HG03097 (cell line): ENCODE data around the gene HAL.

Experiments used
- ATAC-seq: cut with Tn5 transposase; IDR thresholded peaks from one replicate; pipeline ENCODE4 v1.9.1; 2021; ENCODE audit not compliant: unreplicated experiment, low FRiP score

Gene HAL

GRCh38 chr12:96014943-96015599 is 18.9 kb upstream of the HAL start:
- ATAC-seq, result no peak

GRCh38 chr12:96007729-96008128 is 11.6 kb upstream of the HAL start:
- ATAC-seq, result no peak

GRCh38 chr12:96006727-96007126 is 10.6 kb upstream of the HAL start:
- ATAC-seq, result no peak

- ATAC-seq, result no peak
Observed at GRCh38 chr12:96000858-96001257, 4.7 kb upstream of the HAL start.

- ATAC-seq, result no peak
Observed at GRCh38 chr12:95999484-95999883, 3.3 kb upstream of the HAL start.

- peak; percentile 86 for ATAC-seq
Observed at GRCh38 chr12:95998611-95999286, 2.6 kb upstream of the HAL start.

- ATAC-seq, result no peak
Observed at GRCh38 chr12:95997911-95998510, 1.9 kb upstream of the HAL start.

GRCh38 chr12:95997276-95997675 is 1.1 kb upstream of the HAL start:
- no peak for ATAC-seq

- no peak for ATAC-seq
Observed at GRCh38 chr12:95995238-95996031, 709 bp downstream of the HAL start.

GRCh38 chr12:95994476-95994875 is 1.7 kb downstream of the HAL start:
- no peak for ATAC-seq

- ATAC-seq, result no peak
Observed at GRCh38 chr12:95993907-95994306, 2.2 kb downstream of the HAL start.

GRCh38 chr12:95990136-95990535 is 6.0 kb downstream of the HAL start:
- ATAC-seq, result no peak

GRCh38 chr12:95989504-95990123 is 6.5 kb downstream of the HAL start:
- no peak for ATAC-seq

GRCh38 chr12:95988506-95989275 is 7.5 kb downstream of the HAL start:
- ATAC-seq, result no peak

- no peak for ATAC-seq
Observed at GRCh38 chr12:95986635-95987570, 9.2 kb downstream of the HAL start.

- ATAC-seq, result no peak
Observed at GRCh38 chr12:95984682-95985081, 11.5 kb downstream of the HAL start.

- ATAC-seq, result no peak
Observed at GRCh38 chr12:95982602-95983001, 13.5 kb downstream of the HAL start.

GRCh38 chr12:95980437-95980836 is 15.7 kb downstream of the HAL start:
- no peak for ATAC-seq

- no peak for ATAC-seq
Observed at GRCh38 chr12:95978774-95979173, 17.4 kb downstream of the HAL start.
